ENCODE data around the gene SMARCAD1.

DNA sequence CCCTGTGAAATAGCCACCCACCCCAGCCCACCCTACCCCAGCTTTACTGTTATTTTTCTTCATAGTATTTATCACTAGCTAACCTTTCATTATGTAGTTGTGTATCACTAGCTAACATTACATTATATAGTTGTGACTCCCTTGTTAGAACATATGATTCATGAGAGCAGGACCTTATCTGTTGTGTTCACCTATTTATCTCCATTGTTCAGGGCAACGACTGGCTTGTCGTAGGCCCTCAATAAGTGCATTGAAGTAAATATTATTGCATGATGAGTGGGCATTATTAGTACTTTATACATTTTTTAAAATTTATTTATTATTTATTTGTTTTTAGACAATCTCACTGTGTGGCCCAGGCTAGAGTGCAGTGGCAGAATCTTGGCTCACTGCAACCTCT, 4.2 kb downstream of the SMARCAD1 start:
- TF ChIP-seq, protein P1, sequence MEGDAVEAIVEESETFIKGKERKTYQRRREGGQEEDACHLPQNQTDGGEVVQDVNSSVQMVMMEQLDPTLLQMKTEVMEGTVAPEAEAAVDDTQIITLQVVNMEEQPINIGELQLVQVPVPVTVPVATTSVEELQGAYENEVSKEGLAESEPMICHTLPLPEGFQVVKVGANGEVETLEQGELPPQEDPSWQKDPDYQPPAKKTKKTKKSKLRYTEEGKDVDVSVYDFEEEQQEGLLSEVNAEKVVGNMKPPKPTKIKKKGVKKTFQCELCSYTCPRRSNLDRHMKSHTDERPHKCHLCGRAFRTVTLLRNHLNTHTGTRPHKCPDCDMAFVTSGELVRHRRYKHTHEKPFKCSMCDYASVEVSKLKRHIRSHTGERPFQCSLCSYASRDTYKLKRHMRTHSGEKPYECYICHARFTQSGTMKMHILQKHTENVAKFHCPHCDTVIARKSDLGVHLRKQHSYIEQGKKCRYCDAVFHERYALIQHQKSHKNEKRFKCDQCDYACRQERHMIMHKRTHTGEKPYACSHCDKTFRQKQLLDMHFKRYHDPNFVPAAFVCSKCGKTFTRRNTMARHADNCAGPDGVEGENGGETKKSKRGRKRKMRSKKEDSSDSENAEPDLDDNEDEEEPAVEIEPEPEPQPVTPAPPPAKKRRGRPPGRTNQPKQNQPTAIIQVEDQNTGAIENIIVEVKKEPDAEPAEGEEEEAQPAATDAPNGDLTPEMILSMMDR (IDR thresholded peaks at IDR 0.05; ENCODE audit: low read depth, low read length, missing input control), result no peak
- TF ChIP-seq, protein P2, sequence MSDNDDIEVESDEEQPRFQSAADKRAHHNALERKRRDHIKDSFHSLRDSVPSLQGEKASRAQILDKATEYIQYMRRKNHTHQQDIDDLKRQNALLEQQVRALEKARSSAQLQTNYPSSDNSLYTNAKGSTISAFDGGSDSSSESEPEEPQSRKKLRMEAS (IDR thresholded peaks at IDR 0.05), result no peak
- TF ChIP-seq FOXA1 (IDR thresholded peaks at IDR 0.05) (no peak), RAD21 (IDR thresholded peaks at IDR 0.05) (no peak), JUND (IDR thresholded peaks at IDR 0.05) (no peak), GABPA (IDR thresholded peaks at IDR 0.05 in 1 of 2, conservative IDR thresholded peaks at IDR 0.05 in 1 of 2) (no peak), TAF1 (conservative IDR thresholded peaks at IDR 0.05) (no peak), EGR1 (IDR thresholded peaks at IDR 0.05; ENCODE audit: low read depth in 2 of 2) (no peak), RXRA (IDR thresholded peaks at IDR 0.05) (no peak), SP1 (IDR thresholded peaks at IDR 0.05) (no peak), HNF4A (conservative IDR thresholded peaks at IDR 0.05) (no peak)
- TF ChIP-seq, protein P3, sequence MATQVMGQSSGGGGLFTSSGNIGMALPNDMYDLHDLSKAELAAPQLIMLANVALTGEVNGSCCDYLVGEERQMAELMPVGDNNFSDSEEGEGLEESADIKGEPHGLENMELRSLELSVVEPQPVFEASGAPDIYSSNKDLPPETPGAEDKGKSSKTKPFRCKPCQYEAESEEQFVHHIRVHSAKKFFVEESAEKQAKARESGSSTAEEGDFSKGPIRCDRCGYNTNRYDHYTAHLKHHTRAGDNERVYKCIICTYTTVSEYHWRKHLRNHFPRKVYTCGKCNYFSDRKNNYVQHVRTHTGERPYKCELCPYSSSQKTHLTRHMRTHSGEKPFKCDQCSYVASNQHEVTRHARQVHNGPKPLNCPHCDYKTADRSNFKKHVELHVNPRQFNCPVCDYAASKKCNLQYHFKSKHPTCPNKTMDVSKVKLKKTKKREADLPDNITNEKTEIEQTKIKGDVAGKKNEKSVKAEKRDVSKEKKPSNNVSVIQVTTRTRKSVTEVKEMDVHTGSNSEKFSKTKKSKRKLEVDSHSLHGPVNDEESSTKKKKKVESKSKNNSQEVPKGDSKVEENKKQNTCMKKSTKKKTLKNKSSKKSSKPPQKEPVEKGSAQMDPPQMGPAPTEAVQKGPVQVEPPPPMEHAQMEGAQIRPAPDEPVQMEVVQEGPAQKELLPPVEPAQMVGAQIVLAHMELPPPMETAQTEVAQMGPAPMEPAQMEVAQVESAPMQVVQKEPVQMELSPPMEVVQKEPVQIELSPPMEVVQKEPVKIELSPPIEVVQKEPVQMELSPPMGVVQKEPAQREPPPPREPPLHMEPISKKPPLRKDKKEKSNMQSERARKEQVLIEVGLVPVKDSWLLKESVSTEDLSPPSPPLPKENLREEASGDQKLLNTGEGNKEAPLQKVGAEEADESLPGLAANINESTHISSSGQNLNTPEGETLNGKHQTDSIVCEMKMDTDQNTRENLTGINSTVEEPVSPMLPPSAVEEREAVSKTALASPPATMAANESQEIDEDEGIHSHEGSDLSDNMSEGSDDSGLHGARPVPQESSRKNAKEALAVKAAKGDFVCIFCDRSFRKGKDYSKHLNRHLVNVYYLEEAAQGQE (IDR thresholded peaks at IDR 0.05), result no peak
- TF ChIP-seq, protein P4, sequence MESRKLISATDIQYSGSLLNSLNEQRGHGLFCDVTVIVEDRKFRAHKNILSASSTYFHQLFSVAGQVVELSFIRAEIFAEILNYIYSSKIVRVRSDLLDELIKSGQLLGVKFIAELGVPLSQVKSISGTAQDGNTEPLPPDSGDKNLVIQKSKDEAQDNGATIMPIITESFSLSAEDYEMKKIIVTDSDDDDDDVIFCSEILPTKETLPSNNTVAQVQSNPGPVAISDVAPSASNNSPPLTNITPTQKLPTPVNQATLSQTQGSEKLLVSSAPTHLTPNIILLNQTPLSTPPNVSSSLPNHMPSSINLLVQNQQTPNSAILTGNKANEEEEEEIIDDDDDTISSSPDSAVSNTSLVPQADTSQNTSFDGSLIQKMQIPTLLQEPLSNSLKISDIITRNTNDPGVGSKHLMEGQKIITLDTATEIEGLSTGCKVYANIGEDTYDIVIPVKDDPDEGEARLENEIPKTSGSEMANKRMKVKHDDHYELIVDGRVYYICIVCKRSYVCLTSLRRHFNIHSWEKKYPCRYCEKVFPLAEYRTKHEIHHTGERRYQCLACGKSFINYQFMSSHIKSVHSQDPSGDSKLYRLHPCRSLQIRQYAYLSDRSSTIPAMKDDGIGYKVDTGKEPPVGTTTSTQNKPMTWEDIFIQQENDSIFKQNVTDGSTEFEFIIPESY (IDR thresholded peaks at IDR 0.05), result no peak
- TF ChIP-seq, protein P5, sequence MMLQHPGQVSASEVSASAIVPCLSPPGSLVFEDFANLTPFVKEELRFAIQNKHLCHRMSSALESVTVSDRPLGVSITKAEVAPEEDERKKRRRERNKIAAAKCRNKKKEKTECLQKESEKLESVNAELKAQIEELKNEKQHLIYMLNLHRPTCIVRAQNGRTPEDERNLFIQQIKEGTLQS (IDR thresholded peaks at IDR 0.05), result no peak

Measured in liver (tissue), 3 donors.